Epithelial cell of proximal tubule (primary cell): ENCODE measurements around the gene B9D1. TPM values are rescaled to one million over a fixed set of nuclear protein-coding genes. Genes with fewer than 3 reads are reported as not detected.

Experiments
- DNase-seq: peaks from one replicate; pipeline ENCODE4 v3.0.0-alpha.2; 2011; ENCODE audit warnings: low read depth
- H3K4me3 ChIP-seq: 2 replicates; pipeline ENCODE4 v1.5.1; 2011; ENCODE audit warnings: low read depth, mild to moderate bottlenecking, low read length
- total RNA-seq: library from RNA; depleted of rRNA; stranded (reverse); fragments of >200 nt; gene quantifications from 2 replicates; pipeline ENCODE4 v1.2.3, GENCODE V29; 2015
- TF ChIP-seq, protein P1 (sequence below): conservative IDR thresholded peaks from 2 replicates; pipeline ENCODE4 v1.5.1; 2012; ENCODE audit warnings: low read depth, mild to moderate bottlenecking, low read length

B9D1 gene
- total RNA-seq, 1 donor from 2014 or later, result 44.2 TPM

DNA sequence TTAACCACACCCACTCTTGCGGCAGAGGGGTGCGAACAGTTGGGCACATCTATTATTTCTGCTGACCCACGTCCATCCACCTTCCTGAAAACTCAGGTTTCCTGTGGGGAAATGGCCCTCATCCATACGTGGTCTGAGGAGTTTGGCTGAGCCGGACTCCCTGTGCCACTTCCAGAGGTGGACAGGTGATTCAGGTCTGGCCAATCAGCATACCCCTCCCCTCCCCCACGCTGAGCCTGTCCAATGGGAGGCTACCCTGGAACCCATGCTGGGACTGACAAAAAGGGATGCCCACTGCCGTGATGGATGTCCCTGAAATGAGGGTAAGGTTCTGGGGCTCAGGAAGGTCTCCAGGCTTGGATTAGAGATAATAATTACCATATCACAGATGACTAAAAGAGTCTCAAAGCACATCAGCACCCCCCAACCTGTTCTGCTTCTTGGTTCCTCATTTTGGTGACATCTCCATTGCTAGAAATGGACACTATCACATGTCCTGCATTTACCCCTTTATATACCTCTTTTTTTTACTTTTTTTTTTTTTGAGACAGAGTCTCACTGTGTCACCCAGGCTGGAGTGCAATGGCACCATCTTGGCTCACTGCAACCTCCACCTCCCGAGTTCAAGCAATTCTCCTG, 10.5 kb upstream of the B9D1 start:
- H3K4me3 ChIP-seq, result no peak overlapping the region
- no peak for DNase-seq
- TF ChIP-seq, protein P1, sequence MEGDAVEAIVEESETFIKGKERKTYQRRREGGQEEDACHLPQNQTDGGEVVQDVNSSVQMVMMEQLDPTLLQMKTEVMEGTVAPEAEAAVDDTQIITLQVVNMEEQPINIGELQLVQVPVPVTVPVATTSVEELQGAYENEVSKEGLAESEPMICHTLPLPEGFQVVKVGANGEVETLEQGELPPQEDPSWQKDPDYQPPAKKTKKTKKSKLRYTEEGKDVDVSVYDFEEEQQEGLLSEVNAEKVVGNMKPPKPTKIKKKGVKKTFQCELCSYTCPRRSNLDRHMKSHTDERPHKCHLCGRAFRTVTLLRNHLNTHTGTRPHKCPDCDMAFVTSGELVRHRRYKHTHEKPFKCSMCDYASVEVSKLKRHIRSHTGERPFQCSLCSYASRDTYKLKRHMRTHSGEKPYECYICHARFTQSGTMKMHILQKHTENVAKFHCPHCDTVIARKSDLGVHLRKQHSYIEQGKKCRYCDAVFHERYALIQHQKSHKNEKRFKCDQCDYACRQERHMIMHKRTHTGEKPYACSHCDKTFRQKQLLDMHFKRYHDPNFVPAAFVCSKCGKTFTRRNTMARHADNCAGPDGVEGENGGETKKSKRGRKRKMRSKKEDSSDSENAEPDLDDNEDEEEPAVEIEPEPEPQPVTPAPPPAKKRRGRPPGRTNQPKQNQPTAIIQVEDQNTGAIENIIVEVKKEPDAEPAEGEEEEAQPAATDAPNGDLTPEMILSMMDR, result no peak

DNA sequence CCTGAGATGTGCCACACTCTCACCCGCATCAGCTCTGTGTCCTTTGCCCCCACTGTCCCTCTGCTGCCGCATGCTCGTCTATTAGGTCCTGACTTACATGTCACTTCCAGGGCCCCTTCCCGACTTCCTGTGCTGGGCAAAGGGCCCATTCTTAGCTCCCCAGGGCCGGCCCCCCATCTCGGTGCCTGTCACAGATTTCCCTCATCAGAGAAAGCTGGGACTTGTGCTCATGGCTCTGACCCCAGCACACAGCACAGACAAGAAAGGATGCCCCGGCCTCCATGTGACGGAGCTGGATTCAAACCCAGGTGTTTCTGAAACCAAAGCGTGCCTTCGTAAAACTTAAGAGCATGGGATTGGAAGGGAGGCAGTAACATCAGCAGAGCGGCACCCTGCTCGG, 9.9 kb upstream of the B9D1 start:
- TF ChIP-seq, protein P1, result no peak
- DNase-seq, result no peak
- H3K4me3 ChIP-seq, result no peak overlapping the region

DNA sequence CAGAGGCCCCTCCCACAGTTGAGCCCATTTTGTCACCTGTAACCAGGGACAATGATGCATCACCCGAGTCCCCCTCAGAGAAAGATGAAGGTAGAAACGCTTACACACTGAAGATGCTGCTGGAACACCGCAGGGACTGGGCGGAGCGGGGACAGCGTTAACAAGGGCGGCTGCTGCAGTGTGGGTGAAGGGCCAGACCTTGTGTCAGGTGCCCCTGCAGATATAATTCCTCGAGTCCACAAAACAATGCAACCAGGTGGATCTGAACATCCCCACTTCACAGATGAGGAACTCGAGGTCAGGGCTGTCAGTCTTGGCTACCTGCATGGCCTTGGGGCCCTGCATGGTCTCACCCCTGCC, 9.5 kb upstream of the B9D1 start:
- TF ChIP-seq, protein P1, result no peak
- H3K4me3 ChIP-seq, result no peak overlapping the region
- no peak for DNase-seq

DNA sequence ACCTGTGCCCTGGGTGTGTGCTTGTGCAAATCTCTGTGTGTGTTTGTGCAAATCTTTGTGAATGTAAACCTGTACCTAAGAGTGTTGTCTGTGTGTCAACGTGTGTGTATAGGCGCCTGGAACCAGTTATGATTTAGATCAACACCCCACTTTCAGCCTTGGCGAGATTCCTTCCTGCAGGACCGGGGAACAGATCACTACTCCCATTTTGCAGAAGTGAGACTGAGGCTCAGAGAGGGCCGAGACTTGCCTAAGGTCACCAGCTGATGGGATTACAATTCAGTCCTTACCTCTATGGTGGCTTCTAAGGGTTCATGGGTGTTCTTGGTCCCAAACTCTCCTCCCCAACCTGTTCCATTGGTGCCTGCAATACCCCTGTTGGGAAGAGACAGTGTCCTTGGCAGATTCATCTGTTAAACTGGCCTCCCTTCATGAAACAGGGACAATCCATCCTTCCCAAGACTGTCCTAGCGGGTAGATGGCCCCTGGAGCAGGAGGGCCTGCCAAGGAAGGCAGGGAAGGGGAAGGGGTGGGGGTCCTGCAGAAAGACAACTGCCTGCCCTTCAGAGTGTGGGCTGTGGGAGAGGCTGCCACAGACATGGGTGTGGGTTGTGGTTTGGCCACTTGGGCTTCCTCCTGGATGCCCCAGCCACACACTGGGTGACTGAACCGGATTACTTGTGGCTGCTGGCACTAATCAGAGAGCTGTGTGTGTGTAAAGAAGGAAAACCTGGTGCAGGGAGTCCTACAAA, 8.9 kb upstream of the B9D1 start:
- no peak overlapping the region for H3K4me3 ChIP-seq
- TF ChIP-seq, protein P1, result no peak
- DNase-seq, result no peak

DNA sequence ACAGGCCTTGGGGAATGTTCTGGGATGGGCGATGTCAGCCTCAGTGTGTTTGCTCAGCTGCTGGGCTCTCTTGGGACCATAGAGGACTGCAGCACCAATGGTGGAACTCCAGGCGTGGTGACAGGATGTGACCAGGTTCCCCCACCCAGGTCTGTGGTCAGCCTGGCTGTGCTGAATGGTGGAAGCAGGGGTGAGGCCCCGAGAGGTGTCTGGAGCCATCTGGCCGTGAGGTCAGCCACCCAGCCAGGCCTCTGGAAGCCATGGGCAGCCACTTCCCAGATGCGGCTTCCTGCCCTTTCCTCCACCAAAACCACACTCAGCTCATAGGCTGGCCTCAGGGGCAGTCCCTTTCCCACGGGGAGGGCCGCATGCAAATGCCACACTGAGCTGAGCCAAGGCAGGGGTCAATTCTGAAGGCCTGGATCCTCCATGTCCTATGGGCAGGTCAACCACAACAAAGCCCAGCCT, 8.0 kb upstream of the B9D1 start:
- H3K4me3 ChIP-seq, result no peak overlapping the region
- TF ChIP-seq, protein P1, result no peak
- no peak for DNase-seq

DNA sequence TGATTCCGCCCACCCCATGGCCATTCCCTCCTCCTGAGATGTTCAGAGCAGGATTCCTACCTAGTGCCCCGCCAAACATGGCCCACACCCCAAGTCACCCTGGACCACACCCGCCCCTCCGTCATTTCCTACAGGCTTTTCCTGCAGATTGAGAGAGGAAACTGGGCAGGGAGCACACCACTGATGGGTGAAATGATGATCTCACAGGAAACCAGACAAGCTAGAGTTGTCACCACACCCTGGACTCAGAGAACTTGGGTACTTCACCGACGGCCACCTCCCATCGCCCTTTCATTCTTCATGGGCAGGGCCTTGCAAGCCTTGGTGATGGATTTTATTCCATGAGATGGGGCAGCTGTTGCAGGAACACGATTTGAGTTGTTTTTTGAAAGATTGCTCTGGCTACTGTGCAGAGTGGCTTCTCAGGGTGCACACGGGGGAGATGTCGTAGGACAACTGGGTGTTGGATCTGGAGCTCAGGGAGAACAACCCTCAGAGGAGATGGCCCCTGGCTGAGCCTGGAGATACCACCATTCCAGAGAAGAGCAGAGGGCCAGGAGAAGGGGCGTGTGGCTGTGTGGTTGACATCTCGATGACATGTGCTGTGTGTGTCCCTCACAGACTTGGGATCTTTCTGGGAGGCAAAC, 7.4 kb upstream of the B9D1 start:
- TF ChIP-seq, protein P1, result no peak
- DNase-seq, result no peak
- H3K4me3 ChIP-seq, result no peak overlapping the region
